SK-N-MC (cell line): ENCODE results near the gene TBX2.

Source experiments
- EZH2 ChIP-seq: fragments of 200-600 bp; sonication (generic); IDR thresholded peaks from one replicate; pipeline ENCODE4 v1.6.1; 2017; ENCODE audit warnings: antibody characterized with exemption
- POLR2AphosphoS5 ChIP-seq: IDR thresholded peaks from 2 replicates; pipeline ENCODE4 v1.6.1; 2012; ENCODE audit warnings: mild to moderate bottlenecking, low read depth, low read length, borderline replicate concordance

GRCh38 chr17:61378658-61379456 lies 20.8 kb upstream of the TBX2 start:
- no peak for TF ChIP-seq POLR2AphosphoS5
- TF ChIP-seq EZH2: no peak
